ENCODE measurements around the gene BAG5.

The BAG5 gene

DNA sequence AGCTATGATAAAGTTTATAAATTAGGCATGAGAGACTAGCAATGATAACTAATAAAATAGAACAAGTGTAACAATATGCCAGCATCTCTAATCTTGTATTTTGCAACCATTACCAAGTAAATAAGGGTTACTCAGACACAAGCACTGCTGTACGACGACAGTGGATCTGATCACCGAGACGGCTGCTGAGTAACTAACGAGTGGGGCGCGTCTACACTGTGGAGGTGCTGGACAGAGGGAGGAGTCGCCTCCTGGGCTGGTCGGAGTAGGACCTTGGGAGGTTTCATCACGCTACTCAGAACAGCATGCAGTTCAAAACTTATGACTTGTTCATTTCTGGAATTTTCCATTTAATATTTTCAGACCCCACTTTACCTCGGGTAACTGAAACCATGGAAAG, 18.7 kb upstream of the BAG5 start:
- no peak for DNase-seq (ENCODE audit: low spot score)
- TF ChIP-seq, protein P1, sequence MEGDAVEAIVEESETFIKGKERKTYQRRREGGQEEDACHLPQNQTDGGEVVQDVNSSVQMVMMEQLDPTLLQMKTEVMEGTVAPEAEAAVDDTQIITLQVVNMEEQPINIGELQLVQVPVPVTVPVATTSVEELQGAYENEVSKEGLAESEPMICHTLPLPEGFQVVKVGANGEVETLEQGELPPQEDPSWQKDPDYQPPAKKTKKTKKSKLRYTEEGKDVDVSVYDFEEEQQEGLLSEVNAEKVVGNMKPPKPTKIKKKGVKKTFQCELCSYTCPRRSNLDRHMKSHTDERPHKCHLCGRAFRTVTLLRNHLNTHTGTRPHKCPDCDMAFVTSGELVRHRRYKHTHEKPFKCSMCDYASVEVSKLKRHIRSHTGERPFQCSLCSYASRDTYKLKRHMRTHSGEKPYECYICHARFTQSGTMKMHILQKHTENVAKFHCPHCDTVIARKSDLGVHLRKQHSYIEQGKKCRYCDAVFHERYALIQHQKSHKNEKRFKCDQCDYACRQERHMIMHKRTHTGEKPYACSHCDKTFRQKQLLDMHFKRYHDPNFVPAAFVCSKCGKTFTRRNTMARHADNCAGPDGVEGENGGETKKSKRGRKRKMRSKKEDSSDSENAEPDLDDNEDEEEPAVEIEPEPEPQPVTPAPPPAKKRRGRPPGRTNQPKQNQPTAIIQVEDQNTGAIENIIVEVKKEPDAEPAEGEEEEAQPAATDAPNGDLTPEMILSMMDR (IDR thresholded peaks at IDR 0.05; ENCODE audit: borderline replicate concordance, control extremely low read depth, extremely low read depth, insufficient read depth, missing control alignments) = no peak
- in situ Hi-C loops (cut with MboI; ENCODE audit: low sequenced_read_pairs, unreplicated experiment) = no loop called here

- no peak for DNase-seq (ENCODE audit: low spot score)
- in situ Hi-C loops (cut with MboI; ENCODE audit: low sequenced_read_pairs, unreplicated experiment) = no loop called here
- TF ChIP-seq, protein P1 (IDR thresholded peaks at IDR 0.05; ENCODE audit: borderline replicate concordance, control extremely low read depth, extremely low read depth, insufficient read depth, missing control alignments) = no peak
These were observed 16.1 kb upstream of the BAG5 start for GRCh38 chr14:103578401-103579075.

DNA sequence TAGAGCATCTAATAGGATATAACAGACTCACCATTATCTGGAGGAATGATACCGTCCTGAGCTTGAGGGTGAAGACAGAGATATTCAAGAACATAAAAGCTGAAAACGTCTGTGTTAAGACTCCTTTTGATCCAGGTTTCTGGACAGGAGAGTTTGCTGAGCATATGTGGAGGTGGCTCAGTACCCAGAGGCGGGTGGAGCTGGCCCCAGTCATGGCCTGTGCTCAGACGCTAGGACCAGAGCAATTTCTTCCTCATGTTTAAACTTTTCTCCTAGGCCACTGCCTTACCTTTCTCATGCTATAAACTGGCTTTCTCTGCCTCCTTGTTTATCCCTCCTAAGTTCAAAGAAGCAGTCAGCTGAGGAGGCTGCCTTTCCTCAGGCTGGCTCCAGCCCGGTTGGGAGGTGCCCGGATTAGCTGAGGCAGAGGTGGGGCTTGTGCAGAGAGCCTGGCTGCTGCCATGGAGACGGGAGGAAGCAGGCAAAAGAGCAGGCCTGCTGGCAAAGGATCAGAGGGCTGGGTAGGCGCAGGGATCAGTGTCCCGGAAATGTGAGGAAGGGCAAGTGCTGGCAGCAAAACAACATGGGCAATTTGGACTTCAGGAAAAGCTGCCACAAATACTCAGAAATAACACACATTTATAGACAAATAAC, 14.0 kb upstream of the BAG5 start:
- TF ChIP-seq, protein P1 (IDR thresholded peaks at IDR 0.05; ENCODE audit: borderline replicate concordance, control extremely low read depth, extremely low read depth, insufficient read depth, missing control alignments) = no peak
- DNase-seq (ENCODE audit: low spot score) = no peak
- in situ Hi-C loops (cut with MboI; ENCODE audit: low sequenced_read_pairs, unreplicated experiment) = no loop called here

- in situ Hi-C loops (cut with MboI; ENCODE audit: low sequenced_read_pairs, unreplicated experiment) = no loop called here
- TF ChIP-seq, protein P1 (IDR thresholded peaks at IDR 0.05; ENCODE audit: borderline replicate concordance, control extremely low read depth, extremely low read depth, insufficient read depth, missing control alignments) = no peak
- DNase-seq (ENCODE audit: low spot score) = no peak
These were observed 12.3 kb upstream of the BAG5 start for GRCh38 chr14:103574707-103575285.

GRCh38 chr14:103574104-103574503, 11.6 kb upstream of the BAG5 start:
- in situ Hi-C loops (cut with MboI; ENCODE audit: low sequenced_read_pairs, unreplicated experiment) = no loop called here
- TF ChIP-seq, protein P1 (IDR thresholded peaks at IDR 0.05; ENCODE audit: borderline replicate concordance, control extremely low read depth, extremely low read depth, insufficient read depth, missing control alignments) = no peak
- DNase-seq (ENCODE audit: low spot score) = no peak

- DNase-seq (ENCODE audit: low spot score) = no peak
- TF ChIP-seq, protein P1 (IDR thresholded peaks at IDR 0.05; ENCODE audit: borderline replicate concordance, control extremely low read depth, extremely low read depth, insufficient read depth, missing control alignments) = no peak
- in situ Hi-C loops (cut with MboI; ENCODE audit: low sequenced_read_pairs, unreplicated experiment) = no loop called here
These were observed 7.0 kb upstream of the BAG5 start for GRCh38 chr14:103569408-103569807.

All from GM13976 (cell line).